ENCODE results near the gene USP43. TPM values are rescaled to one million over a fixed set of nuclear protein-coding genes. Genes with fewer than 3 reads are reported as not detected.

The USP43 gene
- total RNA-seq, 1 experiment from 2014 or later = 8.1 TPM

- DNase-seq = peak; percentile 22
- peaks cover 19% of the 10 kb centered on the region for H3K4me1 ChIP-seq (ENCODE audit: insufficient read depth, low read length)
- ChIA-PET POLR2A (ENCODE audit: unreplicated experiment) (no interaction called here), CTCF (no interaction called here)
- intact Hi-C loops (cut with micrococcal nuclease) = loop anchor here (1.0 to 2.0 kb wide), 2 partner anchors 31 to 99 kb away; partner anchors contain the start of gene USP43
- H3K9ac ChIP-seq (ENCODE audit: low read length) = no peak overlapping the region
- 0 out of 2 replicates have a peak, but pooled peaks cover 7% of the 10 kb centered on the region for H3K9me3 ChIP-seq (ENCODE audit: low read length)
- no TSS peak for BruUV-seq (replicated peaks)
- peak overlapping the region; percentile 94 for H3K27ac ChIP-seq (ENCODE audit: low read length)
- no peaks in the 10 kb centered on the region for H3K27me3 ChIP-seq (ENCODE audit: low read length)
- no peak overlapping the region for H3K4me2 ChIP-seq (ENCODE audit: low read length)
- no peaks in the 10 kb centered on the region for H3K79me2 ChIP-seq (ENCODE audit: low read length)
- no peak for TF ChIP-seq EZH2 (IDR thresholded peaks at IDR 0.05; ENCODE audit: low read length, unreplicated experiment)
- TF ChIP-seq CTCF (conservative IDR thresholded peaks at IDR 0.05; ENCODE audit: low read depth, low read length) = peak; percentile 51
- no peak overlapping the region for H2AFZ ChIP-seq (ENCODE audit: low read length)
- no peaks in the 10 kb centered on the region for H3K9me2 ChIP-seq (replicated peaks; ENCODE audit: low read length)
- H4K20me1 ChIP-seq (ENCODE audit: low read length) = no peaks in the 10 kb centered on the region
- no peak overlapping the region for H3K4me3 ChIP-seq (ENCODE audit: low read length)
- no peak for ATAC-seq
- H3K36me3 ChIP-seq (ENCODE audit: low read depth, low read length) = peaks cover 12% of the 10 kb centered on the region
- H3F3A ChIP-seq (ENCODE audit: low read length, unreplicated experiment) = peaks cover 6% of the 10 kb centered on the region
These were observed 30.8 kb downstream of the USP43 start for GRCh38 chr17:9676084-9676483.

- peak overlapping the region; percentile 68 for H3K9ac ChIP-seq (ENCODE audit: low read length)
- no peaks in the 10 kb centered on the region for H3K27me3 ChIP-seq (ENCODE audit: low read length)
- peak; percentile 96 for ATAC-seq
- H3K4me1 ChIP-seq (ENCODE audit: insufficient read depth, low read length) = peaks cover 19% of the 10 kb centered on the region
- no peaks in the 10 kb centered on the region for H3K9me2 ChIP-seq (replicated peaks; ENCODE audit: low read length)
- 0 out of 2 replicates have a peak, but pooled peaks cover 7% of the 10 kb centered on the region for H3K9me3 ChIP-seq (ENCODE audit: low read length)
- no peaks in the 10 kb centered on the region for H4K20me1 ChIP-seq (ENCODE audit: low read length)
- no peaks in the 10 kb centered on the region for H3K79me2 ChIP-seq (ENCODE audit: low read length)
- TF ChIP-seq EZH2phosphoT487 (IDR thresholded peaks at IDR 0.05; ENCODE audit: borderline replicate concordance, low read length) (no peak), EZH2 (IDR thresholded peaks at IDR 0.05; ENCODE audit: low read length, unreplicated experiment) (no peak), CTCF (conservative IDR thresholded peaks at IDR 0.05; ENCODE audit: low read depth, low read length) (no peak)
- H3K27ac ChIP-seq (ENCODE audit: low read length) = peak overlapping the region; percentile 94
- 0 out of 2 replicates have a peak overlapping the region, but pooled peaks have one; percentile 18 for H2AFZ ChIP-seq (ENCODE audit: low read length)
- ChIA-PET CTCF (no interaction called here), POLR2A (ENCODE audit: unreplicated experiment) (no interaction called here)
- H3K4me2 ChIP-seq (ENCODE audit: low read length) = peak overlapping the region; percentile 79
- BruUV-seq (replicated peaks) = no TSS peak
- H3K36me3 ChIP-seq (ENCODE audit: low read depth, low read length) = peaks cover 16% of the 10 kb centered on the region
- peak overlapping the region; percentile 26; the same call in 1 of the 2 replicates for H3K4me3 ChIP-seq (ENCODE audit: low read length)
- peak; percentile 94 for DNase-seq
- intact Hi-C loops (cut with micrococcal nuclease) = loop anchor here (1.0 to 2.0 kb wide), 3 partner anchors 29 to 100 kb away; partner anchors contain the start of gene USP43
- peaks cover 6% of the 10 kb centered on the region for H3F3A ChIP-seq (ENCODE audit: low read length, unreplicated experiment)
These were observed 31.5 kb downstream of the USP43 start for GRCh38 chr17:9676820-9677310.

GRCh38 chr17:9677411-9677810, 32.1 kb downstream of the USP43 start:
- POLR2A ChIA-PET (ENCODE audit: unreplicated experiment) = no interaction called here
- Histone ChIP-seq H3K4me2 (ENCODE audit: low read length) (peak overlapping the region; percentile 79), H3K9ac (ENCODE audit: low read length) (peak overlapping the region; percentile 68), H3K36me3 (ENCODE audit: low read depth, low read length) (peaks cover 17% of the 10 kb centered on the region), H3K27ac (ENCODE audit: low read length) (peak overlapping the region; percentile 94), H3F3A (ENCODE audit: low read length, unreplicated experiment) (peaks cover 6% of the 10 kb centered on the region), H3K79me2 (ENCODE audit: low read length) (no peaks in the 10 kb centered on the region), H3K9me3 (ENCODE audit: low read length) (0 out of 2 replicates have a peak, but pooled peaks cover 7% of the 10 kb centered on the region), H3K27me3 (ENCODE audit: low read length) (no peaks in the 10 kb centered on the region), H3K4me1 (ENCODE audit: insufficient read depth, low read length) (peaks cover 19% of the 10 kb centered on the region), H4K20me1 (ENCODE audit: low read length) (no peaks in the 10 kb centered on the region), H2AFZ (ENCODE audit: low read length) (0 out of 2 replicates have a peak overlapping the region, but pooled peaks have one; percentile 18), H3K4me3 (ENCODE audit: low read length) (peak overlapping the region; percentile 26; the same call in 1 of the 2 replicates), H3K9me2 (replicated peaks; ENCODE audit: low read length) (no peaks in the 10 kb centered on the region)
- peak; percentile 61 for ATAC-seq
- intact Hi-C loops (cut with micrococcal nuclease) = loop anchor here (1.0 to 2.0 kb wide), 2 partner anchors 29 to 33 kb away; partner anchors contain the start of gene USP43
- DNase-seq = peak; percentile 45
- TF ChIP-seq EZH2 (IDR thresholded peaks at IDR 0.05; ENCODE audit: low read length, unreplicated experiment) (no peak), EZH2phosphoT487 (IDR thresholded peaks at IDR 0.05; ENCODE audit: borderline replicate concordance, low read length) (no peak), CTCF (conservative IDR thresholded peaks at IDR 0.05; ENCODE audit: low read depth, low read length) (no peak)
- CTCF ChIA-PET = no interaction called here
- no TSS peak for BruUV-seq (replicated peaks)

All from PC-3 (cell line).